Panc1 (cell line): ENCODE results near the gene LTBP2. TPM values are rescaled to one million over a fixed set of nuclear protein-coding genes. Genes with fewer than 3 reads are reported as not detected.
A peak's percentile ranks its signal among the peaks of the same experiment; 100 is the strongest.

Source experiments
- ATAC-seq: fragments of 200-7000 bp; cut with Tn5 transposase; 2 replicates; pipeline ENCODE4 v1.9.1; 2020; ENCODE audit warnings: mild to moderate bottlenecking, moderate library complexity
- BruUV-seq: library from RNA; stranded (reverse); fragments of 400-500 nt; replicated peaks from 2 replicates; lab custom pipeline; 2021; lab: Mats Ljungman, UMichigan
- CTCF ChIA-PET: fragments of 300-600 bp; sonication (Branson Sonifier 250); formaldehyde crosslinking; loops from one replicate; lab custom pipeline; 2022; ENCODE audit warnings: antibody characterized with exemption; lab: Charles Lee
- POLR2A ChIA-PET: fragments of 300-600 bp; sonication (Branson Sonifier 250); formaldehyde crosslinking; loops from one replicate; lab custom pipeline; 2022; ENCODE audit warnings: antibody characterized with exemption; lab: Charles Lee
- DNase-seq: peaks from one replicate; pipeline ENCODE4 v3.0.0-alpha.2; 2010; ENCODE audit warnings: low read depth, low spot score
- H3K27ac ChIP-seq: 2 replicates; pipeline ENCODE4 v1.5.1; 2011; ENCODE audit warnings: mild to moderate bottlenecking, low read length, inconsistent platforms
- H3K27me3 ChIP-seq: fragments of 200-500 bp; sonication (Bioruptor generic); 2 replicates; pipeline ENCODE4 v1.6.0; 2014; ENCODE audit warnings: low read length, inconsistent platforms; ENCODE audit not compliant: control insufficient read depth, insufficient read depth
- H3K36me3 ChIP-seq: fragments of 200-500 bp; sonication (Bioruptor generic); 2 replicates; pipeline ENCODE4 v1.5.1; 2014; ENCODE audit warnings: inconsistent platforms, mild to moderate bottlenecking, low read length, moderate library complexity; ENCODE audit not compliant: control insufficient read depth, insufficient read depth
- H3K4me1 ChIP-seq: 2 replicates; pipeline ENCODE4 v1.5.1; 2011; ENCODE audit warnings: inconsistent platforms, mild to moderate bottlenecking, low read length, moderate library complexity; ENCODE audit not compliant: control insufficient read depth, insufficient read depth
- H3K4me3 ChIP-seq, 2 experiments: 2 replicates each; pipeline ENCODE4 v1.5.1; 2011 to 2012; ENCODE audit warnings: low read depth in 2 of 2, low read length in 2 of 2, mild to moderate bottlenecking in 2 of 2, inconsistent platforms in 1 of 2, moderate library complexity in 1 of 2
- H3K9me3 ChIP-seq: fragments of 200-500 bp; sonication (Bioruptor generic); 2 replicates; pipeline ENCODE4 v1.5.1; 2014; ENCODE audit warnings: low read depth, mild to moderate bottlenecking, inconsistent platforms, low read length, moderate library complexity; ENCODE audit not compliant: control insufficient read depth, insufficient read depth
- CTCF ChIP-seq: fragments of 450-650 bp; IDR thresholded peaks from 2 replicates; pipeline ENCODE4 v1.5.1; 2017; ENCODE audit warnings: mild to moderate bottlenecking
- POLR2AphosphoS5 ChIP-seq: IDR thresholded peaks from 2 replicates; pipeline ENCODE4 v1.6.1; 2012; ENCODE audit warnings: mild to moderate bottlenecking, low read depth, low read length, moderate library complexity
- SIN3A ChIP-seq: IDR thresholded peaks from 2 replicates; pipeline ENCODE4 v1.6.1; 2012; ENCODE audit warnings: low read depth, mild to moderate bottlenecking, low read length, moderate library complexity, borderline replicate concordance; ENCODE audit not compliant: insufficient read depth
- TCF7L2 ChIP-seq: IDR thresholded peaks from 2 replicates; pipeline ENCODE4 v1.6.1; 2011; ENCODE audit warnings: mild to moderate bottlenecking, low read depth, low read length, inconsistent platforms
- in situ Hi-C: cut with HindIII; loops from 2 replicates; pipeline ENCODE4 v1.10.0; 2016; ENCODE audit warnings: low sequenced_read_pairs, low pct_unique_long_range_greater_than_20kb
- intact Hi-C: fragments of 100-400 bp; cut with micrococcal nuclease; formaldehyde crosslinking; loops from one replicate; pipeline ENCODE4 v1.10.0; 2022; ENCODE audit not compliant: unreplicated experiment
- total RNA-seq: library from RNA; stranded (reverse); gene quantifications from one replicate; pipeline ENCODE4 v1.2.1, GENCODE V29; 2021; ENCODE audit not compliant: unreplicated experiment
- TF ChIP-seq, protein P1 (sequence below), 2 experiments: IDR thresholded peaks; 2 replicates each; pipeline ENCODE4 v1.6.1; 2011 to 2012; ENCODE audit warnings: low read depth in 2 of 2, control low read depth in 1 of 2, low read length in 1 of 2, mild to moderate bottlenecking in 1 of 2, moderate library complexity in 1 of 2; ENCODE audit not compliant: insufficient read depth in 1 of 2

The LTBP2 gene
- total RNA-seq, 1 experiment from 2014 or later = 69.8 TPM

GRCh38 chr14:74551001-74551400 lies 61.0 kb downstream of the LTBP2 start:
- Histone ChIP-seq H3K27ac (no peak overlapping the region), H3K27me3 (no peaks in the 10 kb centered on the region), H3K36me3 (no peaks in the 10 kb centered on the region), H3K4me1 (no peaks in the 10 kb centered on the region), H3K9me3 (no peaks in the 10 kb centered on the region), H3K4me3 (no peak overlapping the region)
- intact Hi-C loops (no loop called here), in situ Hi-C loops (no loop called here)
- no TSS peak for BruUV-seq
- CTCF ChIA-PET = no interaction called here
- no peak for DNase-seq
- TF ChIP-seq CTCF (no peak), POLR2AphosphoS5 (no peak), SIN3A (no peak)
- TF ChIP-seq, protein P1, sequence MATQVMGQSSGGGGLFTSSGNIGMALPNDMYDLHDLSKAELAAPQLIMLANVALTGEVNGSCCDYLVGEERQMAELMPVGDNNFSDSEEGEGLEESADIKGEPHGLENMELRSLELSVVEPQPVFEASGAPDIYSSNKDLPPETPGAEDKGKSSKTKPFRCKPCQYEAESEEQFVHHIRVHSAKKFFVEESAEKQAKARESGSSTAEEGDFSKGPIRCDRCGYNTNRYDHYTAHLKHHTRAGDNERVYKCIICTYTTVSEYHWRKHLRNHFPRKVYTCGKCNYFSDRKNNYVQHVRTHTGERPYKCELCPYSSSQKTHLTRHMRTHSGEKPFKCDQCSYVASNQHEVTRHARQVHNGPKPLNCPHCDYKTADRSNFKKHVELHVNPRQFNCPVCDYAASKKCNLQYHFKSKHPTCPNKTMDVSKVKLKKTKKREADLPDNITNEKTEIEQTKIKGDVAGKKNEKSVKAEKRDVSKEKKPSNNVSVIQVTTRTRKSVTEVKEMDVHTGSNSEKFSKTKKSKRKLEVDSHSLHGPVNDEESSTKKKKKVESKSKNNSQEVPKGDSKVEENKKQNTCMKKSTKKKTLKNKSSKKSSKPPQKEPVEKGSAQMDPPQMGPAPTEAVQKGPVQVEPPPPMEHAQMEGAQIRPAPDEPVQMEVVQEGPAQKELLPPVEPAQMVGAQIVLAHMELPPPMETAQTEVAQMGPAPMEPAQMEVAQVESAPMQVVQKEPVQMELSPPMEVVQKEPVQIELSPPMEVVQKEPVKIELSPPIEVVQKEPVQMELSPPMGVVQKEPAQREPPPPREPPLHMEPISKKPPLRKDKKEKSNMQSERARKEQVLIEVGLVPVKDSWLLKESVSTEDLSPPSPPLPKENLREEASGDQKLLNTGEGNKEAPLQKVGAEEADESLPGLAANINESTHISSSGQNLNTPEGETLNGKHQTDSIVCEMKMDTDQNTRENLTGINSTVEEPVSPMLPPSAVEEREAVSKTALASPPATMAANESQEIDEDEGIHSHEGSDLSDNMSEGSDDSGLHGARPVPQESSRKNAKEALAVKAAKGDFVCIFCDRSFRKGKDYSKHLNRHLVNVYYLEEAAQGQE (IDR thresholded peaks at IDR 0.05; ENCODE audit: insufficient read depth in 1 of 2, low read depth in 2 of 2, low read length in 1 of 2) = no peak
- no peak for ATAC-seq
- POLR2A ChIA-PET = no interaction called here

DNA sequence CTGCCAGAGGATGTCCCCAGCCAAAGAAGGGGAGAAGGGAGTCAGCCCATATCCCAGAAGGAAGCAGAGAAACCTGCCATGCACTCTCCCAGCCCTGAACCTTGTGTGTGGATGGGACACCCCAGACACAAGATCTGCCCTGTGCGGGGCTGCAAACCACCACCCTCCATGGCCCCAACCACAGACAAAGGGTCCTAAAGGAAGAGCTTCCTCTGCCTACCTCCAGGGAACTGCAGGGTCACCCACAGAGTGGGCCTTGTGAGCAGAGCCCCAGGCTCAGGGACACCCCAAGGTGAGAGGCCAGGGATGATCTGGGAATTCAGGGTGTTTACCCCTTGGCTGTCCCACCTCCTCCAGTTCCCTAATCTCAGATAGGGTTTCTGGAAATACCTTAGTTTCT lies 62.0 kb downstream of the LTBP2 start:
- in situ Hi-C loops = no loop called here
- no TSS peak for BruUV-seq
- H3K4me3 ChIP-seq = no peak overlapping the region
- intact Hi-C loops = no loop called here
- ChIA-PET CTCF (no interaction called here), POLR2A (no interaction called here)
- no peaks in the 10 kb centered on the region for H3K4me1 ChIP-seq
- DNase-seq (no peak), ATAC-seq (peak; percentile 9; the same call in 1 of the 2 replicates)
- H3K27me3 ChIP-seq = no peaks in the 10 kb centered on the region
- H3K9me3 ChIP-seq = no peaks in the 10 kb centered on the region
- no peaks in the 10 kb centered on the region for H3K36me3 ChIP-seq
- H3K27ac ChIP-seq = no peak overlapping the region
- no peak for TF ChIP-seq POLR2AphosphoS5
- TF ChIP-seq TCF7L2 = no peak
- no peak for TF ChIP-seq CTCF
- TF ChIP-seq, protein P1 (IDR thresholded peaks at IDR 0.05; ENCODE audit: insufficient read depth in 1 of 2, low read depth in 2 of 2, low read length in 1 of 2) = no peak
- no peak for TF ChIP-seq SIN3A
